GM04504 (cell line): ENCODE results near the gene SLC36A2.
A peak's percentile ranks its signal among the peaks of the same experiment; 100 is the strongest.
"Not testable (repeated sequence)": the region's sequence is repeated elsewhere in the genome, so short reads cannot be mapped to it uniquely, and the experiment has no call there.

Experiments
- DNase-seq: peaks from one replicate; pipeline ENCODE4 v3.0.0-alpha.2; 2012; ENCODE audit warnings: low read depth

Gene SLC36A2

GRCh38 chr5:151326266-151326665 lies 21.1 kb downstream of the SLC36A2 start:
- no peak for DNase-seq

GRCh38 chr5:151320481-151320880 lies 26.9 kb downstream of the SLC36A2 start:
- no peak for DNase-seq

GRCh38 chr5:151318850-151319732 lies 28.3 kb downstream of the SLC36A2 start:
- DNase-seq = no peak

GRCh38 chr5:151317871-151318270 lies 29.5 kb downstream of the SLC36A2 start:
- no peak for DNase-seq

- DNase-seq = peak; percentile 35
These were observed 31.3 kb downstream of the SLC36A2 start for GRCh38 chr5:151315998-151316597.

- DNase-seq = no peak
These were observed 34.0 kb downstream of the SLC36A2 start for GRCh38 chr5:151313357-151313756.

GRCh38 chr5:151312756-151313324 lies 34.5 kb downstream of the SLC36A2 start:
- no peak for DNase-seq

GRCh38 chr5:151310932-151311331 lies 36.4 kb downstream of the SLC36A2 start:
- DNase-seq = no peak

- not testable (repeated sequence) for DNase-seq
These were observed 37.5 kb downstream of the SLC36A2 start for GRCh38 chr5:151309821-151310220.

GRCh38 chr5:151309266-151309665 lies 38.1 kb downstream of the SLC36A2 start:
- DNase-seq = not testable (repeated sequence)

GRCh38 chr5:151303666-151304065 lies 43.7 kb downstream of the SLC36A2 start, which contains the start of gene SLC36A3:
TSS of gene SLC36A3 (minus strand) at chr5:151303766. CDS start at chr5:151303354, 412 bp downstream.
- DNase-seq = no peak

GRCh38 chr5:151298063-151298855 lies 49.1 kb downstream of the SLC36A2 start:
- DNase-seq = peak; percentile 51

- no peak for DNase-seq
These were observed 50.4 kb downstream of the SLC36A2 start for GRCh38 chr5:151296974-151297373.

- no peak for DNase-seq
These were observed 50.9 kb downstream of the SLC36A2 start for GRCh38 chr5:151296478-151296830.

GRCh38 chr5:151295791-151296477 lies 51.4 kb downstream of the SLC36A2 start:
- DNase-seq = no peak

GRCh38 chr5:151295138-151295537 lies 52.2 kb downstream of the SLC36A2 start:
- no peak for DNase-seq

GRCh38 chr5:151293624-151294023 lies 53.7 kb downstream of the SLC36A2 start:
- no peak for DNase-seq

GRCh38 chr5:151288180-151288579 lies 59.2 kb downstream of the SLC36A2 start:
- DNase-seq = no peak

- DNase-seq = no peak
These were observed 61.1 kb downstream of the SLC36A2 start for GRCh38 chr5:151286246-151286645.

GRCh38 chr5:151285683-151286082 lies 61.7 kb downstream of the SLC36A2 start:
- DNase-seq = no peak

- DNase-seq = no peak
These were observed 62.9 kb downstream of the SLC36A2 start for GRCh38 chr5:151284392-151284967.
